GM12891 (cell line): Measurements from ENCODE around the gene FAM170B.

Experiments
- POLR2A ChIP-seq: IDR thresholded peaks from 2 replicates; pipeline ENCODE4 v1.6.1; 2011; ENCODE audit warnings: low read depth, low read length, control low read depth
- POLR2AphosphoS5 ChIP-seq: IDR thresholded peaks from 2 replicates; pipeline ENCODE4 v1.6.1; 2011; ENCODE audit warnings: low read depth, low read length, control low read depth
- POU2F2 ChIP-seq: IDR thresholded peaks from 2 replicates; pipeline ENCODE4 v1.6.1; 2011; ENCODE audit warnings: low read depth, mild to moderate bottlenecking, control low read depth, low read length, moderate library complexity
- SPI1 ChIP-seq: IDR thresholded peaks from 2 replicates; pipeline ENCODE4 v1.6.1; 2011; ENCODE audit warnings: low read depth, low read length, control low read depth
- TAF1 ChIP-seq: IDR thresholded peaks from 2 replicates; pipeline ENCODE4 v1.6.1; 2011; ENCODE audit warnings: low read depth, low read length, control low read depth

GRCh38 chr10:49151481-49151880 lies 17.7 kb upstream of the FAM170B start:
- TF ChIP-seq POLR2A: no peak
- TF ChIP-seq POLR2AphosphoS5: no peak
- no peak for TF ChIP-seq SPI1
- no peak for TF ChIP-seq TAF1
- no peak for TF ChIP-seq POU2F2
